Hepatocyte (in vitro differentiated cells): ENCODE measurements around the gene MICAL3. TPM values are rescaled to one million over a fixed set of nuclear protein-coding genes. Genes with fewer than 3 reads are reported as not detected.

ENCODE experiments used
- DNase-seq: peaks from one replicate; pipeline ENCODE4 v3.0.0-alpha.2; 2016; ENCODE audit warnings: low spot score
- H2AFZ ChIP-seq: fragments of 200-600 bp; sonication (generic); 2 replicates; pipeline ENCODE4 v1.6.0; 2016; ENCODE audit warnings: antibody characterized with exemption, mild to moderate bottlenecking
- H3K27ac ChIP-seq: fragments of 200-600 bp; sonication (generic); 2 replicates; pipeline ENCODE4 v1.5.1; 2016; ENCODE audit warnings: mild to moderate bottlenecking
- H3K27me3 ChIP-seq: fragments of 200-600 bp; sonication (generic); 2 replicates; pipeline ENCODE4 v1.6.1; 2016
- H3K36me3 ChIP-seq: fragments of 200-600 bp; sonication (generic); replicated peaks from 2 replicates; pipeline ENCODE4 v1.5.1; 2016; ENCODE audit warnings: low read depth; ENCODE audit not compliant: insufficient read depth
- H3K4me1 ChIP-seq: fragments of 200-600 bp; sonication (generic); 2 replicates; pipeline ENCODE4 v1.5.1; 2016; ENCODE audit warnings: mild to moderate bottlenecking, moderate library complexity; ENCODE audit not compliant: insufficient read depth
- H3K4me2 ChIP-seq: fragments of 200-600 bp; sonication (generic); 2 replicates; pipeline ENCODE4 v1.6.0; 2016
- H3K4me3 ChIP-seq: fragments of 200-600 bp; sonication (generic); 2 replicates; pipeline ENCODE4 v1.5.1; 2016; ENCODE audit warnings: mild to moderate bottlenecking
- H3K79me2 ChIP-seq: fragments of 200-600 bp; sonication (generic); 2 replicates; pipeline ENCODE4 v1.6.0; 2017; ENCODE audit warnings: mild to moderate bottlenecking
- H3K9me2 ChIP-seq: fragments of 200-600 bp; sonication (generic); replicated peaks from 2 replicates; pipeline ENCODE4 v1.6.0; 2017; ENCODE audit warnings: mild to moderate bottlenecking; ENCODE audit not compliant: insufficient read depth
- H3K9me3 ChIP-seq: fragments of 200-600 bp; sonication (generic); 2 replicates; pipeline ENCODE4 v1.5.1; 2016; ENCODE audit warnings: low read depth, mild to moderate bottlenecking
- H4K20me1 ChIP-seq: fragments of 200-600 bp; sonication (generic); 2 replicates; pipeline ENCODE4 v1.6.0; 2016; ENCODE audit warnings: mild to moderate bottlenecking; ENCODE audit not compliant: insufficient read depth, poor library complexity, severe bottlenecking
- EZH2 ChIP-seq: fragments of 200-600 bp; sonication (generic); IDR thresholded peaks from 2 replicates; pipeline ENCODE4 v1.6.1; 2016; ENCODE audit warnings: antibody characterized with exemption, mild to moderate bottlenecking, borderline replicate concordance
- EZH2phosphoT487 ChIP-seq: fragments of 200-600 bp; sonication (generic); IDR thresholded peaks from one replicate; pipeline ENCODE4 v1.6.1; 2018; ENCODE audit warnings: antibody characterized with exemption, mild to moderate bottlenecking, low read depth, moderate library complexity; ENCODE audit not compliant: unreplicated experiment, severe bottlenecking
- WGBS: methylation state at CpG from one replicate; pipeline ENCODE4 v1.1.6; 2016; ENCODE audit warnings: low lambda C conversion rate; ENCODE audit errors: missing lambda C conversion rate; 5-methylcytosine and 5-hydroxymethylcytosine counted together
- polyA plus RNA-seq: library from polyadenylated mRNA; unstranded; fragments of >200 nt; fragmentation: Nextera tagmentation; extraction: Ambion mirVana; gene quantifications from 2 replicates; pipeline ENCODE4 v1.2.1, GENCODE V29; 2016
- total RNA-seq: library from RNA; depleted of rRNA; stranded (reverse); fragments of >200 nt; gene quantifications from 2 replicates; pipeline ENCODE4 v1.2.3, GENCODE V29; 2014
- TF ChIP-seq, protein P1 (sequence below): fragments of 200-600 bp; sonication (generic); IDR thresholded peaks from 2 replicates; pipeline ENCODE4 v1.5.1; 2016; ENCODE audit warnings: antibody characterized with exemption, mild to moderate bottlenecking; ENCODE audit not compliant: poor library complexity

MICAL3 gene
- total and polyA plus RNA-seq, 2 experiments from 2014 or later: 4.6 to 22.7 TPM

DNA sequence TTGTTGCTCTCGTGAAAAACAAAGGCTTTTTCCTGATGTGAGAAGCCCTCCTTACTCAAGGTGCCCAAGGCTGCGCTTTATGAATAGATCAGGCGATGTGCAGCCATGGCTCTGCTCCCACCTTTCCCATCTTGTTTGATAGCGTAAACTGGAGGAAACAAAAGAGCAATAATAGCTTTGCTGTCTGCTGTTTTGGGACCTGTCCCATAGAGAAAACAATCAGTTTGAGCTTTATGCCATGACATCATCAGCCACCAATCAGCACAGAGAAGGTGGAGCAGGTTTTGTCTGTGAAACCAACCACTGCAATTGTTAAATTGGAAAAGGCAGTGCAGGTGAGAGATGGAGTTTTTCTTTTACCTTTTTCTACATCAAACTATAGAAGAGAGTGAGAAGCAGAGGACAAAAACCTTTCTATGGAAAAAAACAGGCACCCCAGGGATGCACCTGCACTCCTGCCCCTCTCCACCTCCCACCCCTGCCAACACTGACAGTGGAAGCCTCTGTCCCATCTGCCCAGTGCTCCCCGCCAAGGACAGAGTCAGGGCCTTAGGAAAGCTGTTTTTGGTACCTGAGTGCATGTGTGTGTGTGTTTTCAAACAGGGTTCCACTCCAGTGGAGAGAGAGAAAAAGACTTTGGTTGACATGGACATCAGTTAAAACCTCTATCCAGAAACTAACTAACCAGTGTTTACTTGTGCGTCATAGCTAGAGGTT is 80.7 kb downstream of the MICAL3 start:
- no peaks in the 10 kb centered on the region for H3K9me2 ChIP-seq
- H3K27me3 ChIP-seq: no peaks in the 10 kb centered on the region
- H3K79me2 ChIP-seq: peaks cover 100% of the 10 kb centered on the region
- H3K27ac ChIP-seq: no peak overlapping the region
- no peak overlapping the region for H3K4me2 ChIP-seq
- WGBS: 84% methylated on average over 6 of the region's 6 CpGs
- no peaks in the 10 kb centered on the region for H3K36me3 ChIP-seq
- H3K9me3 ChIP-seq: no peaks in the 10 kb centered on the region
- peaks cover 43% of the 10 kb centered on the region for H4K20me1 ChIP-seq
- no peak overlapping the region for H2AFZ ChIP-seq
- H3K4me3 ChIP-seq: no peak overlapping the region
- no peak for DNase-seq
- no peak for TF ChIP-seq EZH2
- TF ChIP-seq, protein P1, sequence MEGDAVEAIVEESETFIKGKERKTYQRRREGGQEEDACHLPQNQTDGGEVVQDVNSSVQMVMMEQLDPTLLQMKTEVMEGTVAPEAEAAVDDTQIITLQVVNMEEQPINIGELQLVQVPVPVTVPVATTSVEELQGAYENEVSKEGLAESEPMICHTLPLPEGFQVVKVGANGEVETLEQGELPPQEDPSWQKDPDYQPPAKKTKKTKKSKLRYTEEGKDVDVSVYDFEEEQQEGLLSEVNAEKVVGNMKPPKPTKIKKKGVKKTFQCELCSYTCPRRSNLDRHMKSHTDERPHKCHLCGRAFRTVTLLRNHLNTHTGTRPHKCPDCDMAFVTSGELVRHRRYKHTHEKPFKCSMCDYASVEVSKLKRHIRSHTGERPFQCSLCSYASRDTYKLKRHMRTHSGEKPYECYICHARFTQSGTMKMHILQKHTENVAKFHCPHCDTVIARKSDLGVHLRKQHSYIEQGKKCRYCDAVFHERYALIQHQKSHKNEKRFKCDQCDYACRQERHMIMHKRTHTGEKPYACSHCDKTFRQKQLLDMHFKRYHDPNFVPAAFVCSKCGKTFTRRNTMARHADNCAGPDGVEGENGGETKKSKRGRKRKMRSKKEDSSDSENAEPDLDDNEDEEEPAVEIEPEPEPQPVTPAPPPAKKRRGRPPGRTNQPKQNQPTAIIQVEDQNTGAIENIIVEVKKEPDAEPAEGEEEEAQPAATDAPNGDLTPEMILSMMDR: no peak
- no peak for TF ChIP-seq EZH2phosphoT487
- peaks cover 4% of the 10 kb centered on the region for H3K4me1 ChIP-seq

DNA sequence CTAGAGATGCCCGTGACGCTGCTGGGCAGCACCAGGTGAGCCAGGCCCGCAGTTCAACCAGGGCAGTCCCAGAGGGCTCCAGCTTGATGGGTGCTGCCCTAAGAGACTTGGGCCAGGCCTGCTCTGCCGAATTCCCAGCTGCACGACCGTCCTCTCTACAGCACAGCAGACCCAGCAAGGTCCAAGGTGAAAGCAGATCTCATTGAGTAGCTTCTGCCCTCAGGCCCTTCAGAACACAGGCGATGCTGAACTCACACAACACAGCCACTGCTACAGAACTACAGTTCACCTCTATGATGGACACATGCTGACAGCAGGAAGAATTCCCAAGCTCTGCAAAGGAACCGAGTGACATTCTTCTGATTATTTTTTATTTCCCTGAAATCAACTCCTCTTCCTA is 81.6 kb downstream of the MICAL3 start:
- TF ChIP-seq EZH2 (no peak), EZH2phosphoT487 (no peak)
- TF ChIP-seq, protein P1: no peak
- no peaks in the 10 kb centered on the region for H3K9me2 ChIP-seq
- no peak overlapping the region for H3K27ac ChIP-seq
- peaks cover 98% of the 10 kb centered on the region for H3K79me2 ChIP-seq
- no peaks in the 10 kb centered on the region for H3K9me3 ChIP-seq
- no peak overlapping the region for H3K4me2 ChIP-seq
- no peak overlapping the region for H3K4me3 ChIP-seq
- 88% methylated on average over 8 of the region's 8 CpGs for WGBS
- no peak overlapping the region for H2AFZ ChIP-seq
- H3K4me1 ChIP-seq: peaks cover 11% of the 10 kb centered on the region
- no peak for DNase-seq
- H3K27me3 ChIP-seq: no peaks in the 10 kb centered on the region
- peaks cover 35% of the 10 kb centered on the region for H4K20me1 ChIP-seq
- H3K36me3 ChIP-seq: no peaks in the 10 kb centered on the region

DNA sequence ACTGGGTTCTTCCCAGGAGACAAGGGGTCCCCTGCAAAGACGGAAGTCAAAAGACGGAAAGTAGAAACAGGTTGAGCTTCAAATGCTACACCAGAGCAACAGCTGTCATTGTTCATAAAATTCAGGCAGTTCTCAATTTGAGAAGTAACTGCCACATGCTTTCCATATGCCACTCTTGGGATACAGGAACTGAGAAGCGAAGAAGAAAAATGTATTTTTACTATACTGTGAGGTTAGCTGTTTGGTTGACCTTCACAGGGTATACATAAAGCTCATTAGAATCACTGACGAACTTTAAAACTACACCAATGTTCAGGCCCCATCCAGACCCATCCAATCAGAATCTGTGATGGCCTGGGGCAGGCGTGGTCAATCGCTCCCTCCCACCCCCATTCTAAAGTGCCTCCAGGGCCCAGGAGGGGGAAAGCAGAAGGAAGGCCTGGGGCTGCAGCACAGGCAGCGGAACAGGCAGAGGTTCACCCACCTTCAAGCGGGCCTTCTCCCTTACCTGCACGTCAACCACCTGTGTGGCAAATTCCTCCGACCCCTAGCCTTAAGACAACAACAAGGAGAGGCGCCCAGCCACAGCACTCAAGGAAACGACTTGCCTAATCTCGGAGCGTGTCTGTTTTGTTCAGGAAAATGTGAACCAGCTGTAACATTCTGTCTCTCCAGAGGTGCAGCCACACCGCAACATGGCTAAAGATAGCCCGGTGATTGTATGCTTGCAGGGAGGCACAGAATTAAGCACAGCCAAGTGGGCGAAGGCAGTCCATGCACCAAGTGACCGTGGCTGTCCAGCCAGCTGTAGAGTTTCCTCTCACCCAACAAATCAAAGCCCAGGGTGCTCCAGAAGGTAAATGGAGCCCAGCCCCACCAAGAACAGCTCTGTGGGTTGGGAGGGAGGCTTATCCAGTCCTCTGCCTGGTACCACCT is 82.6 kb downstream of the MICAL3 start:
- H3K4me2 ChIP-seq: no peak overlapping the region
- peaks cover 30% of the 10 kb centered on the region for H4K20me1 ChIP-seq
- no peak overlapping the region for H2AFZ ChIP-seq
- no peak overlapping the region for H3K4me3 ChIP-seq
- H3K27me3 ChIP-seq: no peaks in the 10 kb centered on the region
- no peak overlapping the region for H3K27ac ChIP-seq
- TF ChIP-seq EZH2phosphoT487: no peak
- H3K79me2 ChIP-seq: peaks cover 97% of the 10 kb centered on the region
- no peaks in the 10 kb centered on the region for H3K9me3 ChIP-seq
- no peaks in the 10 kb centered on the region for H3K36me3 ChIP-seq
- DNase-seq: no peak
- peaks cover 11% of the 10 kb centered on the region for H3K4me1 ChIP-seq
- 83% methylated on average over 18 of the region's 18 CpGs for WGBS
- no peaks in the 10 kb centered on the region for H3K9me2 ChIP-seq

DNA sequence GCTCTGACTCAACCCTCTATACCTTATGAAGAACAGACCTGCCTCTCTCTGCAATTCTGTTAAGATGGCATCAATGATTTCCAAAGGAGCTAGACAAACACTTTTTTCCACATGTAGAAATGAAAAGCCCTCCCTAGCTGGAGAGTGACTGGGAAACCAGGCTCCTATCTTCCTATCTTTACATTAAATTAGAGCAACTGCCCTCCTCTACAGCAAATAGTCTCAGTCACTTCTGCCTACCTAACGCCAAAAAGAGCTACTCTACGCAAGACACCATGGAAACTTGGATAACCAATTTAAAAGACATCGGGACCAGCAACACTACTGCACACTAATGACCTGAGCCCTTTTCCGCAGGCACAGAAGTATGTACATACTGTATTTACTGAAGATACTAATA is 84.8 kb downstream of the MICAL3 start:
- TF ChIP-seq EZH2phosphoT487: no peak
- TF ChIP-seq, protein P1: no peak
- TF ChIP-seq EZH2: no peak
- Histone ChIP-seq H3K9me2 (no peaks in the 10 kb centered on the region), H3K36me3 (no peaks in the 10 kb centered on the region), H3K9me3 (no peaks in the 10 kb centered on the region), H2AFZ (no peak overlapping the region), H3K4me3 (no peak overlapping the region), H3K4me2 (no peak overlapping the region), H3K27ac (no peak overlapping the region), H3K4me1 (peaks cover 11% of the 10 kb centered on the region), H3K79me2 (peaks cover 86% of the 10 kb centered on the region), H3K27me3 (no peaks in the 10 kb centered on the region), H4K20me1 (peaks cover 25% of the 10 kb centered on the region)
- WGBS: 83% methylated on average over 4 of the region's 4 CpGs
- no peak for DNase-seq
